MG63 (cell line): Measurements from ENCODE around the gene CDC27. TPM values are rescaled to one million over a fixed set of nuclear protein-coding genes. Genes with fewer than 3 reads are reported as not detected.
"Not testable (repeated sequence)": the region's sequence is repeated elsewhere in the genome, so short reads cannot be mapped to it uniquely, and the experiment has no call there.

ENCODE experiments used
- DNase-seq: peaks from one replicate; pipeline ENCODE4 v3.0.0-alpha.2; 2020
- H3K27me3 ChIP-seq: fragments of 250-450 bp; sonication (Bioruptor Pico); 2 replicates; pipeline ENCODE4 v1.5.1; 2020; ENCODE audit warnings: mild to moderate bottlenecking, moderate library complexity
- H3K36me3 ChIP-seq: fragments of 250-450 bp; sonication (Bioruptor Pico); 2 replicates; pipeline ENCODE4 v1.5.1; 2020; ENCODE audit warnings: mild to moderate bottlenecking, moderate library complexity
- H3K4me3 ChIP-seq: fragments of 250-450 bp; sonication (Bioruptor Pico); 2 replicates; pipeline ENCODE4 v1.5.1; 2020; ENCODE audit warnings: mild to moderate bottlenecking, moderate library complexity
- H3K9me3 ChIP-seq: fragments of 250-450 bp; sonication (Bioruptor Pico); 2 replicates; pipeline ENCODE4 v1.5.1; 2020; ENCODE audit warnings: mild to moderate bottlenecking, moderate library complexity
- total RNA-seq: library from RNA; depleted of rRNA; stranded (reverse); fragments of >200 nt; shearing (Covaris generic); gene quantifications from 2 replicates; pipeline ENCODE4 v1.2.3, GENCODE V29; 2014; ENCODE audit warnings: low replicate concordance

Gene CDC27
- total RNA-seq, 1 experiment from 2014 or later = 117 TPM

DNA sequence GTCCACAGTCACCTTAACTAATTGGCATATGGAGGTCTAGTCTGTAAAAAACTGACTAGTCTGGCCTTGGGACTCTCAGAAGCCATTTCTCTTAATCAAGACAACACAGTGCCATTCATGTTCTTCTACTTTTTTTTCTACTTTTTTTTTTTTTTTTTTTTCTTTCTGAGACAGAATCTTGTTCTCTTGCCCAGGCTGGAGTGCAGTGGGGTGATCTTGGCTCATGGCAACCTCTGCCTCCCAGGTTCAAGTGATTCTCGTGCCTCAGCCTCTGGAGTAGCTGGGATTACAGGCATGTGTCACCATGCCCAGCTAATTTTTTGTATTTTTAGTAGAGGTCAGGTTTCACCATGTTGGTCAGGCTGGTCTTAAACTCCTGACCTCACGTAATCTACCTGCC is 65.8 kb downstream of the CDC27 start:
- not testable (repeated sequence) for H3K4me3 ChIP-seq, H3K27me3 ChIP-seq, DNase-seq, H3K9me3 ChIP-seq
- peaks cover 87% of the 10 kb centered on the region for H3K36me3 ChIP-seq

GRCh38 chr17:47120521-47121095 is 68.5 kb downstream of the CDC27 start:
- DNase-seq = no peak

DNA sequence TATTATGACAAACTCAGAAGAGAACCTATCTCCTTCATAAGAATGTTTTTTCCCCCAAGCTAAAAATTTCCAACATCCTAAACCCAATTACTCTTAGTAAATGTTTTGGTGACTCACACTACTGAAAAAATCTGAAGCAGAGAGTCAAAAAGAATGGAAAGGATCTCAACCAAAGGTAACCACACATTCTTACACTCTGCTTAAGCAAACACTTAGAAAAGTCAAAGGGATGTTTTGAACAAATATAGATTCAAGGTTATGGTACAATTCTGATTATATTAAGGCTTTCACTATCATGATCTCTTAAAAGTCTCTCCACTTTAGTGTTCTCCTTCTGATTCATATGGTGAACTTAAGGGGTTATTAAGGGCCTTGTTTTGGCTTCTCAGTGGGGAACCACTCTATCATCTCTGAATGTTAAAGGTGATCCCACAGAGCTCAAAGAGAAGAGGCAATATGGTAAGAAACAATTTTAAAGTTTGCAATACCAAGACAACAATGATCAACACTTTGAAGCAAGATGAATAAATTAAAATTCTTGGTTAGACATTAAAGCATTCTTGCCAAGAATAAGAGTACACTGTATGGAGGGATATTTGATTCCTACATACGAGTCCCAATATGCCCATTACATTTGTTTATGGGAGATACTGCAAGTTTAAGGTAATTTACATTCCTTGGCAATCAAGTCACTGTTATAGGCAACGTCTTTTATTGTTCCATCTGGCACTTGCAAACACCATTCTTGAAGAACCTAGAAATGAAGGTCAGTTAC is 69.2 kb downstream of the CDC27 start:
- Histone ChIP-seq H3K27me3 (no peaks in the 10 kb centered on the region), H3K36me3 (peaks cover 72% of the 10 kb centered on the region), H3K4me3 (no peak overlapping the region), H3K9me3 (no peaks in the 10 kb centered on the region)
- DNase-seq = no peak

More at GRCh38 chr17:47120521-47121095, 68.5 kb downstream of the CDC27 start:
- Histone ChIP-seq H3K27me3 (no peaks in the 10 kb centered on the region), H3K4me3 (no peak overlapping the region), H3K36me3 (peaks cover 76% of the 10 kb centered on the region), H3K9me3 (no peaks in the 10 kb centered on the region)

DNA sequence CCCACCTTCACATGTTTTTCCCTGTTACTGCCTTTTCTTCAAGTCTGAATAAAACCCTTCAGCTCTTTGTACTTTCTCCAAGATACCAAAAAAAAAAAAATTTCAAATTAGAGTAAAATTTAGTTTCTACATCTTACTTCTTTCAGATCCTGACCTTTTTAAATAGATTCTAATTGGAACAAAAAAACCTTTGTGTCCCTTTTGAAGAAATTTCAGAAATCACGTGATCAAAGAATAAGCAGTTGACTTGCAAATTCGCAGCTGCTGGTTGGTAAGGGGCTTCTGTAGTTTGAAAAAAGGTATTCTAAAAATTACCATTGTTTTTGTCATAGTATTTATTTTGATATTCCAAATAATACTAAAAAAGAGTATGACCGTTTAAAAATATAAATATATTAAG is 71.7 kb downstream of the CDC27 start:
- Histone ChIP-seq H3K4me3 (no peak overlapping the region), H3K36me3 (peaks cover 50% of the 10 kb centered on the region), H3K9me3 (no peaks in the 10 kb centered on the region), H3K27me3 (no peaks in the 10 kb centered on the region)
- no peak for DNase-seq

- no peaks in the 10 kb centered on the region for H3K9me3 ChIP-seq
- DNase-seq = no peak
Measured at GRCh38 chr17:47106130-47106529, 83.0 kb downstream of the CDC27 start.

GRCh38 chr17:47105246-47105645 is 83.8 kb downstream of the CDC27 start:
- not testable (repeated sequence) for DNase-seq, H3K9me3 ChIP-seq, H3K4me3 ChIP-seq, H3K27me3 ChIP-seq, H3K36me3 ChIP-seq

More at GRCh38 chr17:47106130-47106529, 83.0 kb downstream of the CDC27 start:
- Histone ChIP-seq H3K27me3 (no peaks in the 10 kb centered on the region; the same call in 1 of the 2 replicates), H3K36me3 (no peaks in the 10 kb centered on the region), H3K4me3 (no peak overlapping the region)

- Histone ChIP-seq H3K4me3 (no peak overlapping the region), H3K9me3 (no peaks in the 10 kb centered on the region), H3K36me3 (no peaks in the 10 kb centered on the region), H3K27me3 (no peaks in the 10 kb centered on the region; the same call in 1 of the 2 replicates)
- no peak for DNase-seq
Measured at GRCh38 chr17:47102914-47103313, 86.2 kb downstream of the CDC27 start.

GRCh38 chr17:47099987-47100711 is 88.9 kb downstream of the CDC27 start:
- Histone ChIP-seq H3K27me3 (no peaks in the 10 kb centered on the region), H3K9me3 (no peaks in the 10 kb centered on the region), H3K4me3 (peak overlapping the region; percentile 82), H3K36me3 (no peaks in the 10 kb centered on the region; the same call in 1 of the 2 replicates)
- DNase-seq = peak; percentile 94

GRCh38 chr17:47099451-47099986 is 89.6 kb downstream of the CDC27 start:
- Histone ChIP-seq H3K27me3 (no peaks in the 10 kb centered on the region), H3K4me3 (peak overlapping the region; percentile 82), H3K36me3 (no peaks in the 10 kb centered on the region; the same call in 1 of the 2 replicates), H3K9me3 (no peaks in the 10 kb centered on the region)
- no peak for DNase-seq

DNA sequence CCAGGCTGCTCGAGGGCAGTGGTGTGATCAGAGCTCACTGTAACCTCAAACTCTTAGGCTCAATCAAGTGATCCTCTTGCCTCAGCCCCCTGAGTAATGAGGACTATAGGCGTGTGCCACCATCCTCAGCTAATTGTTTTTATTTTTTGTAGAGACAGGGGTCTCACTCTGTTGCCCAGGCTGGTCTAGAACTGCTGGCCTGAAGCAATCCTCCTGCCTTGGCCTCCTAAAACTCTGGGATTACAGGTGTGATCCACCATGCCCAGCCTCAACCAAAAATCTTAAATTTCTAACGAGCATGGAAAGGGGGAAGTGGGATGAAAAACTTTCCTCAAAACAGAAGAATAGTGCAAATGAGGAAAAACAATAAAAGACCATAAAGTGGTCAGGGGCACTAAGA is 92.8 kb downstream of the CDC27 start:
- peaks cover 12% of the 10 kb centered on the region for H3K36me3 ChIP-seq
- H3K4me3 ChIP-seq = no peak overlapping the region
- no peak for DNase-seq
- H3K9me3 ChIP-seq = peaks cover 10% of the 10 kb centered on the region
- H3K27me3 ChIP-seq = no peaks in the 10 kb centered on the region

- Histone ChIP-seq H3K27me3 (no peaks in the 10 kb centered on the region), H3K36me3 (peaks cover 12% of the 10 kb centered on the region), H3K9me3 (peaks cover 10% of the 10 kb centered on the region), H3K4me3 (no peak overlapping the region)
- DNase-seq = no peak
Measured at GRCh38 chr17:47095268-47095667, 93.8 kb downstream of the CDC27 start.

DNA sequence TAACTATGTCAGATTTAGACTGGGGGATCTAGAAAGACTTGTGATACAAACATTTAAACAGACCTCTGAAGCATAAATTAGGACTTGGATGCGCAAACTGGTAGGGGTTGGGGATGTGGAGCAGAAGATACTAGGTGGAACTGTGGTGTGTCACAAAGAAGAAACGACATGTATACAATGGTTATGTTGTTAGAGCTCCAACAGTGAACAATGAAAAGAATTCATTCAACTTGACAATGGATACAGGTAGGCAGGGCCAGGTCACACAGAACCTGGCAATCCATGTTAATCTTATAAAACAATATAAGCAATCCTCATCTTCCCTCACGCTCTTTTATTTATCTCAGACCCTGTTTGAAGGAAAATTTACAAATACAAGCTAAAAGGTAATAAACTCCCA is 102.0 kb downstream of the CDC27 start:
- DNase-seq = no peak
- Histone ChIP-seq H3K4me3 (no peak overlapping the region), H3K27me3 (no peaks in the 10 kb centered on the region), H3K9me3 (no peaks in the 10 kb centered on the region), H3K36me3 (peaks cover 2% of the 10 kb centered on the region; the same call in 1 of the 2 replicates)

DNA sequence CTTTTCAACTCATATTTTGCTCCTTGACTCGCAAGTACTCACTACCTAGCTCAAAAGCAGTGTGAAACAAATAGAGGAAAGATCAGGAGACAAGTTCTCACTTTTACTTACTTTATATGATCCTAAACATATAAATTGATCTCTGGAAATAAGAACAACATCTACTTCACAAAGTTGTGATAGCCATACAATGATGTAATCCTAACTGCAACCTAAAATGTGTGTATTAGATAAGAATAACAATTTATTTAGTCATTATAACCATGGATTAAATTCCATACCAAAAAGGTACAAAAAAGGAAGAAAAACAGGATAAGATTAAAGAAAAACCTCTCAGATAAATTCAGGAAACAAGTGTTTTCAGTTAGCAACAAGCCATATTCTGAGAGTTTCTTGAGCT is 103.4 kb downstream of the CDC27 start:
- DNase-seq = no peak
- Histone ChIP-seq H3K27me3 (no peaks in the 10 kb centered on the region), H3K36me3 (peaks cover 3% of the 10 kb centered on the region; the same call in 1 of the 2 replicates), H3K4me3 (no peak overlapping the region), H3K9me3 (no peaks in the 10 kb centered on the region)

DNA sequence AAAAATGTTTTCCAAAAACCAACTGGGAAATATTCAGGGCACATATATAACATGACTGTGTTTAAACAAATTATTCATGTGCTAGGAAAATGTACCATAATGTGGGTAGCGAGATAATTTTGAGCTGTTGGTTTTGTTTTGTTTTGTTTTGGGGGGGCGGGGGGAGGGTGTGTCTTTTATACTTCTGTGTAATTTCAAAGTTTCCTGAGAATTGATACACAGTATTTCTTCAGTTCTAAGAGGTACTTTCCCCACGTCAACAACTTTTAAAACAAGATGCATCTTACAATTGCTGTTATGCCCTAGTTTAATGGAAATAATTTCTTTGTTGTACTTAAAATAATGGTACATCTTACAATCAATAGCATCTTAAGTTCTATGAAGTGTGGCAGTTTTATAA is 110.3 kb downstream of the CDC27 start:
- no peaks in the 10 kb centered on the region for H3K27me3 ChIP-seq
- H3K36me3 ChIP-seq = peaks cover 6% of the 10 kb centered on the region; the same call in 1 of the 2 replicates
- no peak overlapping the region for H3K4me3 ChIP-seq
- DNase-seq = no peak
- no peaks in the 10 kb centered on the region for H3K9me3 ChIP-seq

DNA sequence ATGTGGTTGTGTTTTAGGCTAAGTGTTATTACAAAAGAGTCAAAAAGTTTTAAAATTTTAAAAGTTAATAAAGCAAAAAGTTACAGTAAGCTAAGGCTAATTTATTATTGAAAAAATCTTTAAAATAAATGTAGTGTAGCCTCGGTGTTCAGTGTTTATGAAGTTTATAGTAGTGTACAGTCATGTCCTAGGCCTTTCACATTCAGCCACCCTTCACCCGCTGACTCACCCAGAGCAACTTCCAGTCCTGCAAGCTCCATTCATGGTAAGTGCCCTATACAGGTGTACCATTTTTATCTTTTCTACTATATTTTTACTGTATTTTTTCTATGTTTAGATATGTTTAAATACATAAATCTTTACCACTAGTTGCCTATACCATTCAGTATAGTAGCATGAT is 111.5 kb downstream of the CDC27 start:
- Histone ChIP-seq H3K4me3 (no peak overlapping the region), H3K36me3 (peaks cover 6% of the 10 kb centered on the region; the same call in 1 of the 2 replicates), H3K9me3 (no peaks in the 10 kb centered on the region), H3K27me3 (no peaks in the 10 kb centered on the region)
- DNase-seq = peak; percentile 54

DNA sequence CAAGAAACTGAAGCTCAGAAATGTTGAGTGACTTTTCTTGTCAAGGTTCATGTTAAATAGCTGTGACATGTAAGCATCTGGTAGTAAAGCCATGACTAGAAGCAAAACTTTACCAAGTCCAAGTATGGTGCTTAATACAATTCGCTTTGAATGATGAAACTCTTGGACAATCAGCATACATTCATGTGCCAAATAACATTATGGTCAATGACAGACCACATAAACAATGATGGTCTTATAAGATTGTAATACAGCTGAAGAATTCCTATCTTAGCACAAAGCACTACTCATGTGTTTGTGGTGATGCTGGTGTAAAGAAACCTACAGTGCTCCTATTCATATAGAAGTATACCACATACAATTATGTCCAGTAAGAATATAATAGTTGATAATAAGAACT is 112.9 kb downstream of the CDC27 start:
- no peak for DNase-seq
- no peaks in the 10 kb centered on the region for H3K9me3 ChIP-seq
- peaks cover 3% of the 10 kb centered on the region; the same call in 1 of the 2 replicates for H3K36me3 ChIP-seq
- no peaks in the 10 kb centered on the region for H3K27me3 ChIP-seq
- H3K4me3 ChIP-seq = no peak overlapping the region

GRCh38 chr17:47074361-47074760 is 114.7 kb downstream of the CDC27 start:
- not testable (repeated sequence) for H3K9me3 ChIP-seq, H3K36me3 ChIP-seq, H3K27me3 ChIP-seq, H3K4me3 ChIP-seq, DNase-seq
